HG02973 (cell line): ENCODE results near the gene SPATA7.

ENCODE experiments used
- ATAC-seq: cut with Tn5 transposase; IDR thresholded peaks from one replicate; pipeline ENCODE4 v1.9.1; 2021; ENCODE audit warnings: moderate library complexity; ENCODE audit not compliant: unreplicated experiment

SPATA7 gene

GRCh38 chr14:88479574-88479987, 94.1 kb downstream of the SPATA7 start:
- no peak for ATAC-seq

- ATAC-seq, result no peak
These were observed 95.6 kb downstream of the SPATA7 start for GRCh38 chr14:88481059-88481458.

GRCh38 chr14:88481794-88482193, 96.3 kb downstream of the SPATA7 start:
- no peak for ATAC-seq

- no peak for ATAC-seq
These were observed 97.1 kb downstream of the SPATA7 start for GRCh38 chr14:88482524-88482923.
